GM18858 (cell line): Measurements from ENCODE around the gene SYNDIG1.
"Not testable (repeated sequence)": the region's sequence is repeated elsewhere in the genome, so short reads cannot be mapped to it uniquely, and the experiment has no call there.

Experiments used
- ATAC-seq: cut with Tn5 transposase; IDR thresholded peaks from one replicate; pipeline ENCODE4 v1.9.1; 2021; ENCODE audit not compliant: unreplicated experiment

SYNDIG1 gene

DNA sequence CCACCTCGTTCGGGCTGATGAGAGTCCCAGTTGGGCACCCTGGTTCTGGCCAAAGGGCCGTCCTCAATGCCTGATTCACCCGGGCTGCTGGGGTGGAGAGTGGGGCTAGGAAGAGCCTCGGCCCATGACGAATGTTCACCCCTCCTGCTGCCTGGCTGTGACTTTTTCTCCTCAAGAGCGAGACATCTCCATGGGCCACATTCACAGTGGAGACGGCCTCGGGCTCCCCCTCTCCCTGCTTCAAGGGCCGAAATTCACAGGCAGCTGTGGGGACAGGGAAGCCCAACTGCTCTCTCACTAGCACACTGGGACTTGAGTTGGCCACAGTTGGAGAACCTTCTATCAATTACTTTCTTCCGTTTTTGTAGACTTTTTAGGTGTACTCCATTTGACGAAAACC is 138.0 kb downstream of the SYNDIG1 start:
- ATAC-seq: no peak

DNA sequence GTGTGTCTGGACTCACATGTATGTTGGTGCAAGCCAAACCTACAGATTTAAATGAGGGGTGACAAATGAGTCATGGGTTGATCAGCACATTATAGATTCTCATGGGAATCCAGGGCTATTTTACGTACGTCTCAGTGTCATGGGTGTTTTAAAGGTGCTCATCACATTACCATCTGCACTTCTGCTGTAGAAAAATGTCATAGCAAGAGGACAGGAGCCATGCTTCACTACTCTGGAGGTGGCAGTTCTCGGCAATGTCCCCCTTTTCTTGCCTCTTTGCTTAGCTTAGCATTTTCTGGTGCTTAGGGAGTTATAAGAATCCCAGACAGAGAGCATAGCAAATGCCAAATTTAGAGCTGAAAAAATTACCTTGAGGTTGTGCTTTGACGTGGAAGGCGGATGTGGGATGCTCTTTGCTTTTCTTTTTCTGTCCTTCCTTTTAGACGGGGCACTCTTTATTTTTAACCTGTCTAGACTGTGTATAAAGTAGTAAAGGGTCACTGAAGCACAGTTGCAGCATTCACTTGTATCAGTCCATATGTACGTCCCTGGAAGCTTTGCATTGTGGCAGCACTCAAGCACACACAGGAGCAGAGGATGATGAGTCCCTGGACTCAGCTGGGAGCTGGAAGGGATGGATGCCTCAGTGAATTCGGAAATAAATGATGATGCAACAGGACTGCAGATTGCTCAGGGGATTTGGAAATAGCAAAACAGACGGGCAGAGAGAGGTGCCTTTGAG is 139.7 kb downstream of the SYNDIG1 start:
- ATAC-seq: no peak

DNA sequence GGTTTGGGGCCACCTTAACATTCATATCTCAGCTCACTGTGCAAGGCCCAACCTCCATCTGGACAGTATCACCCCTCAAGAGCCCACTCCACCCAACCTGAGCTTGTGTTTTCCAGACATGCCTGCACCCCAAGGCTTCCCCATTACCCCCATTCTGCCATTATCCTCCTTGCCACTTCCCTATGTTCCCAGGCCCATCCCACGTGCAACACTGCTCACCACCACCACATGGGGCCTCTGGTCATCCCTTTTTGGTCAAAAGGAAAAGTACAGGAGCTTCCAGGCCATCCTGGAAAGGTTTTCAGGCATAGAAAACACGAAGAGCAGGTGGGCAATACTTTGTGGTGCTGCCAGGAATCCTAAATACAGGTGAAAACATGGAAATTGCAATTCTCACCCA is 140.3 kb downstream of the SYNDIG1 start:
- no peak for ATAC-seq

DNA sequence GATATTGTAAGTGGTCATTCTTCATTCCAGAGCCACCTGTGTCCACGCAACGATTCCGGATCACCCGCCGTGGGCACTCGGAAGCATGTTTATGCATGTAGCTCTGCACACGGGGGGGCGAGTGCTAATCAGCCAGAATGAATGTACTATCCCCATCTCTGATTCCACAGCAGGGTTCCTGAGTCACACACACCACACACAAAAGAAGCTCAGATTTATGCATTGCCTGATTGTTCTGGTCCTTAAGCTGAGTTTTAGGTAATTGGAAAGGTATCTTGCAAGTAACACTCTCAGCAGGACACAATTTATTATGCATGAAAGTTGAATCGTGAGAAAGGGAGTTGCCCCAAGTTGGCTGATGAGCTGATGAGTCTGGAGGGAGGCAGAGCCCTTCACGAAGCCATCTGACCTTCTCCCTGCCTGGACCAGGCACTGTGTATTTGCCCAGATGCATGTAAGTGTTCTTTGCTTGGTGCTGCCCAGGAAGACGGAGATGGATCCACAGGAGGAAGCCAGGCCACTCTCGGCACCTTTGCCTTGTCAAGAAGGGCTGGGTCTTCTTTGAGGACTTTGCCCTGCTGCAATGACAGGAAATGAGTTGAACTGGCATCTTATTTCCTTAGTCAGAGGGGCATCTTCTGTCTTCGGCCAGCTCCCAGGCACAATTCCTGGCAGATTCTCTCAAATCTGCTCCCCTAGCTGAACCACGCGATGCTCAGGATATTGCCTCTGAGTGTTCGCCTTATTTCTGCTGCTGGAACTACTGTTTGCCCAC is 141.1 kb downstream of the SYNDIG1 start:
- ATAC-seq: no peak

DNA sequence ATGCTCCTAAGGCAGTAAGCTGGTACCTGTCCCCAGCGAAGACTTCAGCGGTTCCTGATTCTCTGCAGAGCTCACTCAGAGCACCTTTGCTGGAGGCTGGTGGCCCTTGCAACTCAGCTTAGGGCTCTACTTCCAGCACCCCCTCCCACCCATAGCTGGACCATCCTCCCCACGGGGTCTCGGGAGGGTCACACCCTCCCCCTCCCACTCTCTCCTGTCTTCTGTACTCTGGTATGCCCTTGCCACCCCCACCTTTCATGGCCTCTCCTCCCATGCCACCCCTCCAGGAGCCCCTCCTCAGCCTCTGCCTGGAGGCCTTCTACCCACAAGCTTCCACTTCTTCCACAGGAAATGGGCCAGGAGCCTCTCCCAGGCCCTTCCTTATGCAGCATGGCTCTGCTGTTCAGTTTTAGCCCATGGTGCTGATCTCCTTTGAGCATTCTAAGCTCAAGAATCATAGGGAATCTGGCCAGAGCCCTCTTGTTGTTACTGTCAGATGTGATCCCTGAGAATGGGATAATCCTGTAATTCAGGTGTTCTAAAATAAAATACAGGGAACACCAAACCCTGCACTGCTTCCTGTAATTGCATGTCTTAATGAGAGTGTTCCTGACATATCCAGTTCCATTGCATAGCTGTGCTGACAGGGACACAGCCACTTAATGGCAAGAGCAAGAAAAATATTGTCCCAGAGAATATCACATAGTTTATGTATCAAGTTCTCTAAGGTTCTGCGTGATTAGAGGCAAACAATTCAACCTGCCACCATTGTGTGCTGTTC is 142.1 kb downstream of the SYNDIG1 start:
- ATAC-seq: no peak

DNA sequence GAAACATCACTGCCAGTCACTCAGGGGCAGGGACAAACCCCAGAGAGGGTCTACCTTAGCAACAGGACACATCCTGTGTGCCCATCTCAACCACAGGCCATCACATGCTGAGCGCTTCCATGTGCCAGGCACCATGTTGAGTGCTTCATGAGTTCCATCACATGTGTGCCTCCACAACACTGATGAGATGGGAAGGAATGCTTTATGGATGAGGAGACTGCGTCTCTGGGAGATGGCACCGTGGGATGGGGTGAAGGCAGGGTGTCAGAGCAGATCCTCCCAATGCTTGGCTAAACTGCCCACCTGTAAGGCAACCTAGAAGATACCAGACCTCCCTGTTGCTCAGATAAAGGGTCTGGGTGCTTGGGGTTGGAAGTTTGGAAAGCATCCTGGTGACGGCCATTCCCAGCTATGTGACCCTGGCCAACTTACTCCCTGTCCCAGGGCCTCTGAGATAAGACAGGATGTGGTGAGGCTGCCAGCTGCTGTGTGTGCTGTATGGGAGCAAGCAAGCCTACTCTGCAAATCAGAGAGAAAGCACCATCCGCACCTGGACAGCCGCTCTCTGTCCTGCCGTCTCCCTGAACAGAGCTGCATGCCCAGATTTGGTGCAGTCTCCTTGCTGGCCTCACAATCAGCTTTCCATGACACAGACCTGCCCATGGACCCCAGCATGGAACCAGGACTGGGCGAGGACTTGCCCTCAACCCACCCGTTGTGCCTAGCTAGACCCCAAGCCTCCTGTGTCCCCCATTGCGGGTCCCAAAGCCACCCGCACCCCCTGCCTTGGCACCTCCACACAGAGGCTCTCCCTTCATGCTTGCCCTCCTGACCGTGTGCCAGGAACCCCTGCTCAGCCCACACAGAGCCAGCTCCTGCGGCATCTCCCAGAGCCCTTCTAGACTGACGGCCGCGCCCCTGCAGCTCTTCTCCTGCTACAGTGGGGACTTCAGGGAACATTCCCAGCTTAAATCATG is 143.7 kb downstream of the SYNDIG1 start:
- no peak for ATAC-seq

DNA sequence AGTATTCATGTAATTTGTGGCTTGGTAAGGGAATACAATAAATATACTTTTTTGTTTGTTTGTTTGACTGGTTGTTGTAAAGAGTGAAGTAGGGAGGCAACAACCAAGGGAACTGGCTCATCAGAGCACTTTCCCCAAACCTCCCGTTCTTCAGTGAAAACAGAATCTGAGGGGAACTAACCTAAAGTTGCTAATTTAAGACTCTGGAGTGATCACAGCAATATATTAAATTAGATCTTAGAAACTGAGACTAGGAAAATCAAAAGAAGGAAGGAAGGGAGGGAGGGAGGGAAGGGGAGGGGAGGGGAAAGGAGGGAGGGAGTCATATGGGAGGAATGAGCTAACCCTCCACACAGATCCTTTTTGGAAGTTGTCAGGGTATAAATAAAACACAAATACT is 144.9 kb downstream of the SYNDIG1 start:
- ATAC-seq: no peak

DNA sequence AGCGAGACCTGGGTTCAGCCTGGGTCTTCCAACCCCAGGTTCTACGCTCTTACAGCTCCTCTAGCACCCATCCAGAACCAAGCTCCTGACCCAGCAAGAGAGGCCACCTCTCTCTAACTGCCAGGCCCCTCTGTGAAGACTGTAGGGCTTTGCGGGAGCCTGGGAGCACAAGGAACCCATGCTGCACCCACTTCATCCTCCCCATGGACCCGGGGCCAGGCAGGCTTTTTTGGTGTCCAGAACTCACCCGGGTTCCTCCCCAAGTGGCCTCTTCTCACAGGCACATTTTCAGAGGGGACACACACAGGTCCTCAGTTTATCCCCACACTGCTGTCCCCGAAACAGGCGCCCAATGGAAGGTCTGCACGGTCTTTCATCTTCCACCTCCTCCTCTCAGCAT is 145.9 kb downstream of the SYNDIG1 start:
- ATAC-seq: no peak

DNA sequence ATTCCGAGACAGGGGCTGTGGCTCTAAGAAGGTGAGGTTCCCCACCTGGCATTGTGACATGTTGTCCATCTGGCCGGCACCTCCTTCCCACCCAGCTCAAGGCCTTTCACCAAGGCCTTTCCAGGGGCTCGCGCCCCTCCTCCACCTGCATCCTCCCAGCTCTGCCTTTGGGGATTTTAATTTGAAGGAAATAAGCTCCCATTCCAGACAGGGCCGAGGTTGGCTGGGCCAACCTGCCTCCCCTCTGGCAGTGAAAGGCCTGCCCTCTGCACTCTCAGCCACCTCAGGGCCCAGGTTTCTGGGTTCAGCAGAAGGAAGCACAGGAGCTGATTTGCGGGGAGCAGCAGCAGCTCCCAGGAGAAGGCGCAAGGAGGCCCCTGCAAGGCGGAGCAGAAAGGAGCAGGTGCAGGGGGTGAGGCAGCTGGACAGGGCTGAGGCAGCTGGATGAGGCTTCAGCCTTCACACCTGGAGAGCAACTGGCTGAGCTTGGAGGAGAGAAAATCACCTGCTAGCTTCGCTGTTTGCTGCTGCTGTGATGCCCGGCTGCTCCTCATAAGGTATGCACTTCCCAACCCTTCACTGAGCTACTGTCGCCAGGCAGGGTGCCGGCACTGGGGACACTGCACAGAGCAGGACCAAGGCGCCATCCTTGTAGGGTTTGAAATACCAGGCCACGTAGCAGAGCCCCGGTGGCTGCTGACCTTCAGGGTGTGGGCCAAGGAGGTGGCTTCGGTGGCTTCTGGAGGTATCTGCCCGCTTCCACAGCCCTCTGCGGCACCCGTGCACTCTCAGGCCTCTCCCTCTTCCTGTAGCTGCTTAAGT is 147.0 kb downstream of the SYNDIG1 start:
- no peak for ATAC-seq

DNA sequence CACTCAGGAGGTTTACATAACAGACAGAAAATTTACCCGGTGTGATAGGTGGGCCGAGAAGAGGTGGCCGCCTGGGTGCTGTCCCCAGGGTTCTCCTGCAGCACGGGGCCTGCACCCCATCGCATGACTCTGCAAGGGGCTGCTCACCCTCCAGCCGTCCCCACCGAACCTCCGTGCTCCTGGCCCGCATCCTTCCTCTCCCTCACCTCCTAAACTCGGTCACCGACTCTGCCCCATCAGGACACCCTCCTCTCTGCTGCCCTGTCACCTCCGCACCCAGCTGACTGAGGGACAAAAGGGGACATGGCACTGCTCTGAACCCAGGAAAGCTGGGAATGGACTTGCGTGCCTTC is 147.6 kb downstream of the SYNDIG1 start:
- no peak for ATAC-seq

DNA sequence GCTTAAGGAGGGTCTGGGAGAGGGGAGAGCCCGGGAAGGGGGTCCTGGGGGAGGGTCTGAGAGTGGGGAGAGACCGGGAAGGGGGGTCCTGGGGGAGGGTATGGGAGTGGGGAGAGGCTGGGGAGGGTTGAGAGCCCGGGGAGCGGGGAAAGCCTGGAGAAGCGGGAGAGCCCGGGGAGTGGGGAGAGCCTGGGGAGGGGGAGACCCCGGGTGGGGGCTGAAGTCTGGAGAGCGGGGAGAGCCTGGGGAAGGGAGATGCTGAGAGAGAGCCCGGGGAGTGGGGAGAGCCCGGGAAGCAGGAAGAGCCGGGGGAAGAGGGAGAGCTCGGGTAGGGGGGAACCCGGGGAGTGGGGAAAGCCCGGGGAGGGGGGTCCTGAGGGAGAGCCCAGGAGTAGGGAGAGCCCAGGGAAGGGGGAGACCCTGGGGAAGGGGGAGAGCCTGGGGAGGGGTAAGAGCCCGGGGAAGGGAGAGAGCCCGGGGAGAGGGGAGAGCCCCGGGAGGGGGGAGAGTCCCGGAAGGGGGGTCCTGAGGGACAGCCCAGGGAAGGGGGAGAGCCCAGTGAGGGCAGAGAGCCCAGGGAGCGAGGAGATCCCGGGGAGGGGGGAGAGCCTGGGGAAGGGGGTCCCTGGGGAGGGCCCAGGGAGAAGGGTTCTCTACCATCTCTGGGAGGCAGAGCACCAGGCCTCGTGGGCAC is 148.5 kb downstream of the SYNDIG1 start:
- no peak for ATAC-seq

DNA sequence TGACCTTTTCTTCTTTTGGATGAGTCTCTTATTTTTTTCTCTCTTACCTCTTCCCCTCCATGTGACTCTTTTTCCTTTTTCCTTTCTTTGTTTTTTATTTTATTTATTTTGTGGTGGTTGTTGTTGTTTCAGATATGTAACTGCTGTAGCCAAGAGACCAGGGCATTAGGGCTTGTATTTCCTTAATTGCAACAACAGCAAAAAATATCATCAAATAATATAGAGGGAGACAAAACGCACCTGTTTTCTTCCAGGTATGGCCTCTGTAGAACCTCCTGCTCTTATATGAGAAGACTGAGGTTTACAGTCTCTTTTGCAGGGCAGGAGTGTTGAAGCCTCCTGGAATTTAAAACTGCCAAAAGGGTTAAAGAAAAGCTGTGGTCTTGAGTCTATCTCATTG is 149.3 kb downstream of the SYNDIG1 start:
- ATAC-seq: no peak

DNA sequence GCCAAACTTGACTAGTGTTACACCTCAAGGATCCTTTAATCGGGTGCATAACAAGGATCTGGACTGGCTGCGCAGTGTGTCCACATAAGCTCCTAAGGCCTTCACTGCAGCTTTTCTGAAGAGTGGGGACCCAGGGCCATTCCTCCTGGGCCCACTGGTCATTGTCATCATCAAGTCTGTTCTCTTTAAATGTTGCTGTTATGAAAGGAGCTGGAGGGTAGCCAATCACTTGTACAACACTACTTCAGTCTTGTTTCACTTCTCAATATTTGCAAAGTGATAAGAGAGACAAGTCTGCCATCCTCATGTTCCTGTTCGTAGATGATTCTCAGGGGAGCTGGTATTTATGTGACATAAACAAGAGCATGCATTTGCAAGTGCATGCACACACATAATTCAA is 149.8 kb downstream of the SYNDIG1 start:
- no peak for ATAC-seq

DNA sequence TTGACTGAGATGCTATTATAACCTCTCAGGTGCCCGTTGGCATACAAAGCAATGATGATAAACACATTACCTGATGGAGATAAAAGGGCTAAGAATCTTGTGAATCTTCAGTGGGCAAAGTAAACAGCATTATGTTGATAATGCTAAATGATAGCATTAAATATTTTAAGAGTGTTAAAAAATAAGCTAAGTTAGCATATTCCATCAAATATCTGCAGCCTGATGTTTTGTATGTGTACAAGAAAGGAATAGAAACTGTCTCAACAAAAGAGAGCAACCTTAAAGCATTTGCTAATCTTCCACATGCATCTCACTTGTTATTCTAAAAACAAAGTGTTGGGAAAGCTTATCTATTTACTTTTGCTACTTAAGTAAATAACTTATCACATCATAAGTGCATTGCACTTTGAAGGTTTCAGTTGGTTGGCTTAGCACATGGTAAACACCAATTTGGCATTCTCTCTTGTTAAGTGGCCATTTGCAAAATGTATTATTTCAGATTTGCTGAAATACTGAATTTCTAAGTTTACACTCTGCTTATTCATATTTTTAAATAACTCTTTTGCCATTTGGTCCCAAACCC is 151.6 kb downstream of the SYNDIG1 start:
- ATAC-seq: no peak

DNA sequence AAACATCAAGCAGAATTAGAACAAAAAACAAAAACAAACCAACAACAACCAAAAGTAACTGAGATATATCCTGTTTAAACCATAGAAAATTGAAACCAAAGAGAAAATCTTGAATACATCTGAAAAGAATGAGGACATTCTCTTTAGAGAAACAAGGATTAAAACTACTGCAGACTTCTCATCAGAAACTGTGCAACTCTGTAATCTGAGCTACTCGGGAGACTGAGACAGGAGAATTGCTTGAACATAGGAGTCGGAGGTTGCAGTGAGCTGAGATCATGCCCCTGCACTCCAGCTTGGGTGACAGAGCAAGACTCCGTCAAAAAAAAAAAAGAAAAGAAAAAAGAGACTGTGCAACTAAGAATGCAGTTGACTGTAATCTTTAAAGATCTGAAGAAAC is 153.4 kb downstream of the SYNDIG1 start:
- no peak for ATAC-seq

DNA sequence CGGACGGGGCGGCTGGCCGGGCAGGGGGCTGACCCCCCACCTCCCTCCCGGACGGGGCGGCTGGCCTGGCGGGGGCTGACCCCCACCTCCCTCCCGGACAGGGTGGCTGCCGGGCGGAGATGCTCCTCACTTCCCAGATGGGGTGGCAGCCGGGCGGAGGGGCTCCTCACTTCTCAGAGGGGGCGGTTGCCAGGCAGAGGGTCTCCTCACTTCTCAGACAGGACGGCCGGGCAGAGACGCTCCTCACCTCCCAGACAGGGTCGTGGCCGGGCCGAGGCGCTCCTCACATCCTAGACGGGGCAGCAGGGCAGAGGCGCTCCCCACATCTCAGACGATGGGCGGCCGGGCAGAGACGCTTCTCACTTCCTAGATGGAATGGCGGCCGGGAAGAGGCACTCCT is 156.7 kb downstream of the SYNDIG1 start:
- ATAC-seq: not testable (repeated sequence)

DNA sequence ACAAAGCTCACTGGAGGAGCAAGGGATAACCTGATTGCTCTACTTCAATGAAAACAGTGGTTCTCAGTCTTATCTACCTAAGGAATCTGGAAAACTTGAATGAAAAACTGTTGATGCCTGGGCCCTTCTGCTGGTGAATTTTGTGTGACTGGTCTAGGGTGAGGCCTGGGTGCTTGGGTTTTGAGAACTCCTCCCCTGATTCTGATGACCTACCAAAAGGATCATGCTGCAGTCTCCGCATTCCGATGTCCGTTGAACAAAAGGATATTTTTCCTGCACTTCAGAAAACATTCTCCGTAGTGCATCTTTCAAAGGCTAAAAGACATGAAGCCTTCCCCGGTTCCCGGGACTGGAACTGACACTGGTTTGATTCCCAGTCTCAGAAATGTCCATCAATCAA is 157.9 kb downstream of the SYNDIG1 start:
- no peak for ATAC-seq

DNA sequence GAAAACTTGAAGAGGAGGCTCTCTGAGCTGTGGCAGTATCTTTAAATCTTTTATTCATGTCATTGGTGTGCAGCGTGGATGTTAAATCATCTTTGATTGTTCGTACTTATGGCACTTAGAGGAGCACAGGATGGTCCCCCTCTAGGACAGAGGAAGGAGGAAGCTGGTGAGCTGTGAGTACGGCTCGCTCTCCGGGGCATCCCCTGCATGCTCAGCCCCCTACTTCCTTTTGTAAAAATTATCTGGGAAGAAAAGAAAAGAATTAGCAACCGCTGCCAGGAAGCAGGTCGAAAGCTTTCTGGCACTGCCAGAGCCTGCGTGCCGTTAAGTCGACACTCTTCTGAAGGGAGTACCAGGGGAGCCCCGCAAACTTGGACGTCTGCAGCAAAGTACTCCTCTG is 158.5 kb downstream of the SYNDIG1 start:
- ATAC-seq: no peak

DNA sequence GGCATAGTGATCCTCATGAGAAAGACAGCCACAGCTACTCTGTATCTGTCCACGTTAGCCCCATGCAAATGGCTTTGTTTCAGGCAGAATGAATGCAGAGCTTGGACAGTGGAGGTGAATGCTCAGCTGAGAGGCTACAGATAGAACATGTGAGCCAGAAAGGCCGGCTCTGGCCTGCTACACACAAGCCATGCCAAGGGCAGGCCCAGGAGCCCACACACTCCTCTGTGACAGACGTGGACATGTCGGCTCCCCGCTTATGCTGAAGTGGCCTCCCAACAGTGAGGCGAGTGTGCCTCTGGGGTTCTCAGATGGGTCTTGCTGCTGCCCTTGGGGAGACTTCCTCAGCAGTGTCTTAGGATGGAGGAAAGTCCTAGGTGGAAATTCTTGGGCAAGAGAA is 159.6 kb downstream of the SYNDIG1 start:
- ATAC-seq: no peak
